ENCODE results near the gene SIGLEC9. TPM values are rescaled to one million over a fixed set of nuclear protein-coding genes. Genes with fewer than 3 reads are reported as not detected.

SIGLEC9 gene
- total RNA-seq, 1 experiment from 2014 or later = not detected

- Histone ChIP-seq H3K9me2 (ENCODE audit: insufficient read depth) (no peaks in the 10 kb centered on the region), H3K27ac (ENCODE audit: low read depth, low read length) (no peak overlapping the region), H3K27me3 (ENCODE audit: insufficient read depth, low read length) (no peaks in the 10 kb centered on the region), H2AFZ (ENCODE audit: low read depth, low read length, poor library complexity, severe bottlenecking) (no peak overlapping the region), H3K4me3 (replicated peaks in 1 of 2; ENCODE audit: low read depth in 1 of 2, low read length in 2 of 2) (no peak overlapping the region), H3K9me3 (ENCODE audit: control insufficient read depth in 1 of 2, insufficient read depth in 1 of 2, low read depth in 1 of 2, low read length in 2 of 2) (no peaks in the 10 kb centered on the region), H3K4me1 (ENCODE audit: control insufficient read depth in 1 of 2, insufficient read depth in 2 of 2, low read length in 2 of 2) (no peaks in the 10 kb centered on the region), H3K36me3 (ENCODE audit: control insufficient read depth in 1 of 2, insufficient read depth in 2 of 2, low read length in 2 of 2) (no peaks in the 10 kb centered on the region), H3K4me2 (ENCODE audit: low read length) (no peak overlapping the region), H3K79me2 (ENCODE audit: insufficient read depth, low read length) (no peaks in the 10 kb centered on the region), H3K9ac (ENCODE audit: low read length) (no peak overlapping the region), H4K20me1 (ENCODE audit: insufficient read depth) (no peaks in the 10 kb centered on the region)
- POLR2A ChIA-PET = no interaction called here
- RAD21 ChIA-PET (ENCODE audit: low non-redundant PET in 1 of 2, low total read pairs in 2 of 2, uncharacterized antibody in 2 of 2, unreplicated experiment in 2 of 2) = no interaction called here
- BruUV-seq (replicated peaks) = no TSS peak
- TF ChIP-seq EGR1 (IDR thresholded peaks at IDR 0.05; ENCODE audit: low read depth) (no peak), REST (IDR thresholded peaks at IDR 0.05; ENCODE audit: low read depth) (no peak), POLR2AphosphoS5 (IDR thresholded peaks at IDR 0.05; ENCODE audit: low read depth, low read length) (no peak), MAX (IDR thresholded peaks at IDR 0.05) (no peak), CTCF (IDR thresholded peaks at IDR 0.05 in 2 of 3, conservative IDR thresholded peaks at IDR 0.05 in 1 of 3; ENCODE audit: borderline replicate concordance in 1 of 3, insufficient read depth in 1 of 3, low read depth in 2 of 3, low read length in 2 of 3) (no peak)
- DNase-seq (ENCODE audit: low read depth, low spot score) = no peak
- no peak for ATAC-seq
- CTCF ChIA-PET = no interaction called here
- intact Hi-C loops (cut with micrococcal nuclease) = no loop called here
These were observed 40.9 kb upstream of the SIGLEC9 start for GRCh38 chr19:51083783-51084182.

Data from HCT116 (cell line).